DLD1 (cell line): ENCODE measurements around the gene MAPK1.
"Not testable (repeated sequence)": the region's sequence is repeated elsewhere in the genome, so short reads cannot be mapped to it uniquely, and the experiment has no call there.

Experiments
- in situ Hi-C: cut with HindIII; loops from 2 replicates; pipeline ENCODE4 v1.10.0; 2017; ENCODE audit warnings: low sequenced_read_pairs

Gene MAPK1

GRCh38 chr22:21849489-21849888 lies 18.0 kb downstream of the MAPK1 start:
- in situ Hi-C loops: no loop called here

GRCh38 chr22:21848057-21848456 lies 19.4 kb downstream of the MAPK1 start:
- in situ Hi-C loops: not testable (repeated sequence)

GRCh38 chr22:21845558-21846453 lies 21.6 kb downstream of the MAPK1 start:
- in situ Hi-C loops: no loop called here

DNA sequence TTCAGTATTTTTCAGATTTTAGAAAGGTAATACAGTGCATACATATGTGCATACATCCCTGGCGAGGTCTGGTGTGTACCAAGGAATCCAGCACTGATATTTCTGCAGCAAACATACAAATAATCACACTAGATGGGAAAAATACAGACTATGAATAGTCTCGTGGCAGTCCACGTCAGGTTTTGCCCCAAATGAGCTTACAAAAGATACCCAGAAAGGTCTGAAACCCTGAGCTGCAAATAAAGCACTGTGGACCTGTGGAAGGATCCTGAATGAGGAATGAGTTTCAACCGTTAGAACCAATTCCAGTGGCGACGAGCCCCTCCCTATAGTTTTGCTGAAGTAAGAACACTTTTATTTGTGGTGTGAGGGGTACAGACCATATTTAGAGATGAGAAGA lies 24.5 kb downstream of the MAPK1 start:
- in situ Hi-C loops: no loop called here

DNA sequence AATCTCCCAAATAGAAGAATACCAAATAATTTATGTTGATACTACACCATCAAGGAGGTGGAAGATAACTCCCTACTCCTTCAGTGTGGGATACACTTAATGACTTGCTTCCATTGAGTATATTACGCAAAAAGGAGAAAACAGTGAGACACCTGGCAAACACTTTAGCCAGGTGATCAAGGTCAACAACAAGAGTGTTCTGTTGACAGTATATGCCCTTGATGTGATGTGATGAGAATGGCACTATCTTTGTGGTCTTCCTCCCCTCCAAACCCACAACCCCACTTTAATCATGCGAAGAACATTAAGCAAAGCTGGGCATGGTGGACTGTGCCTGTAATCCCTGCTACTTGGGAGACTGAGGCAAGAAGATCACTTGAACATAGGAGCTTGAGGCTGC lies 26.0 kb downstream of the MAPK1 start:
- in situ Hi-C loops: no loop called here

DNA sequence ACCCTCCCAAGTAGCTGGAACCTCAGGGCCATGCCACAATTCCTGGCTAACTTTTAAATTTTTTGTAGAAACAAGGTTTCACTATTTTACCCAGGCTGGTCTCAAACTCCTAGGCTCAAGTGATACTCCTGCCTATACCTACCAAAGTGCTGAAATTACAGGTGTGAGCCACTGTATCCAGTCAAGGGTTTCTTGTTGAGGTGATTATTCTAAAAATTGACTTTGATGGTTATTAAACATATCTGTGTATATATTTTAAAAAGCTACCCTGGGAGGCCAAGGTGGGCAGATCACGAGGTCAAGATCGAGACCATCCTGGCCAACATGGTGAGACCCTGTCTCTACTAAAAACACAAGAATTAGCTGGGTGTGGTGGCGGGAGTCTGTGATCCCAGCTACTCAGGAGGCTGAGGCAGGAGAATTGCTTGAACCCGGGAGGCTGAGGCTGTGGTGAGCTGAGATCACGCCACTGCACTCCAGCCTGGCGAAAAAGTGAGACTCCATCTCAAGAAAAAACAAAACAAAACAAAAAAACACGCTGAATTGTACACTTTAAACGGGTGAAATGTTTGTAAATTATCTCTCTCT lies 27.1 kb downstream of the MAPK1 start:
- in situ Hi-C loops: no loop called here

DNA sequence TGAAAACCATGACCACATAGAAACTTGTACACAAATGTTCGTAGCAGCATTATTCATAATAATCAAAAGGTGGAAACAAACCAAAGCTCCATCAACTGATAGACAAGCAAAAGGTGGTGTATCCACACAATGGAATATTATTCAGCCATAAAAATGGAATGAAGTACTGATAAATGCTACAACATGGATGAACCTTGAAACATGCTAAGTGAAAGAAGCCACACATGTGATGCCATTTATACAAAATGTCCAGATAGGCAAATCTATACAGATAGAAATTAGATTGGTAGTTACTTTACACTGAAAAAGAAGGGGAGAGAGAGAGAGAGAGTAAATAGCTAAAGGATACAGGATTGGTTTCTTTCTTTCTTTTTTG lies 27.7 kb downstream of the MAPK1 start:
- in situ Hi-C loops: no loop called here

DNA sequence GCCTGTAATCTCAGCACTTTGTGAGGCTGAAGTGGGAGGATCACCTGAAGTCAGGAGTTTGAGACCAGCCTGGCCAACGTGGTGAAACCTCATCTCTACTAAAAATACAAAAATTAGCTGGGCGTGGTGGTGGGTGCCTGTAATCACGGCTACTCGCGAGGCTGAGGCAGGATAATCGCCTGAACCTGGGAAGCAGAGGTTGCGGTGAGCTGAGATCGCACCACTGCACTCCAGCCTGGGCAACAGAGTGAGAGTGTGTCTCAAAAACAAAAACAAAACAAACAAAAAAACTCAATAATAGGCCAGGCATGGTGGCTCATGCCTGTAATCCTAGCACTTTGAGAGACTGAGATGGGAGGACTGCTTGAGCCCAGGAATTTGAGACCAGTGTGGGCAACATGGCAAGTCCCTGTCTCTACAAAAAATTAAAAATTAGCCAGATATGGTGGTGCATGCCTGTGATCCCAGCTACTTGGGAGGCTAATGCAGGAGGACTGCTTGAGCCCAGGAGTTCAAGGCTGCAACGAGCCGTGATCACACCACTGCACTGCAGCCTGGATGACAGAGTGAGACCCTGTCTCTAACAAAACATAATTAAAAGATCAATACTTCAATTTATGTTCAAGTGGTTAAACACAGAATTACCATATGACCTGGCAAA lies 28.2 kb downstream of the MAPK1 start:
- in situ Hi-C loops: not testable (repeated sequence)

GRCh38 chr22:21837248-21837979 lies 30.0 kb downstream of the MAPK1 start:
- in situ Hi-C loops: no loop called here

- in situ Hi-C loops: not testable (repeated sequence)
Observed at GRCh38 chr22:21836486-21836885, 31.0 kb downstream of the MAPK1 start.

DNA sequence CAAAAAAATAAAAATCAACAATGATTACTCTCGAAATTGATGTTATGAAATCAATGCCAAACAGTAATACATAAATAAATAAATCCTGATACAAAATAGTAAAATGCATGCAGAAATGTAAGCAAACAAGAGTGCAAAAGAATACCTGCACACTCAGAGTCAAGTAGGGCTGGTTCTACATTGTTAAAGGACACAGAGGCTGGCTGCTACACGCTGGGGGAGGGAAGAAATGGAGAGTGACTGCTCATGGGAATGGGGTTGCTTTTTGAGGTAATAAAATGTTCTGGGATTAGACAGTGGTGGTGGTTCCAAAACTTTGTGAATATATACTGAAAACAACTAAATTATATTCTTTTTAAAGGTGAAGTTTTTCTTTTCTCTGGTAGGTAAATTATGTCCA lies 32.1 kb downstream of the MAPK1 start:
- in situ Hi-C loops: no loop called here

DNA sequence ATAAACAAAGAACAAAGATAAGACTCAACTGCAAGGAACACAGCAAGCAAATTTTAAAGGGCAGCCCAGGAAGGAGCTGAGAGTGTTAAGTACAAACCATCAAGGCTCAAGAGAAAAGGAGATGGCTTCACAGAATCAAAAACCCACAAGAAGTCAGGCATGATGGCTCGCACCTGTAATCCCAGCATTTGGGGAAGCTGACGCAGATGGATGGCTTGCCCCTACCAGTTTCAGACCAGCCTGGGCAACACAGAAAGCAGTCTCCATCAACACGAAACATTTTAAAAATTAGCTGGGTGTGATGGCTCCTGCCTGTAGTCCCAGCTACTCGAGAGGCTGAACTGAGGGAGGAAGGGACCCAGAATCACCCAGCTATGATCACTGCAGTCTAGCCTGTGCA lies 32.6 kb downstream of the MAPK1 start:
- in situ Hi-C loops: no loop called here

- in situ Hi-C loops: no loop called here
Observed at GRCh38 chr22:21832291-21833290, 34.9 kb downstream of the MAPK1 start.

- in situ Hi-C loops: no loop called here
Observed at GRCh38 chr22:21829523-21829922, 37.9 kb downstream of the MAPK1 start.

DNA sequence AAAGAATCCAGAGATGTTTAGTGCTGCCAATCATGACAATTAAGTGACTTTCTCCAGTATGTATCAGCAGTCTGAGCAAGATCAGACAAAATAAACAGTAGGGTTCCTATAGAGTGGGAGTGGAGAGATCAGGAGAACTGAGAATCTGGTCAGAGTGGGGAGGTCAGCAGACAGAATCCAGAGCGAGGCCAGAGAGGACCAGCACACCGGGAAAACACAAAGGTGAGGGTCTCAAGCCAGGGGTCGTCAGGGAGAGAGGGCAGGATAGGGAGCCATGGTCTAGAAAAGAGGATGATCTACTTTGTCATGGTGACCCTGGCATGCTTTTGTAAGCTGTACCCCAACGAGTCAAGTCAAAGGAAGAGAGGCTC lies 39.2 kb downstream of the MAPK1 start:
- in situ Hi-C loops: no loop called here

DNA sequence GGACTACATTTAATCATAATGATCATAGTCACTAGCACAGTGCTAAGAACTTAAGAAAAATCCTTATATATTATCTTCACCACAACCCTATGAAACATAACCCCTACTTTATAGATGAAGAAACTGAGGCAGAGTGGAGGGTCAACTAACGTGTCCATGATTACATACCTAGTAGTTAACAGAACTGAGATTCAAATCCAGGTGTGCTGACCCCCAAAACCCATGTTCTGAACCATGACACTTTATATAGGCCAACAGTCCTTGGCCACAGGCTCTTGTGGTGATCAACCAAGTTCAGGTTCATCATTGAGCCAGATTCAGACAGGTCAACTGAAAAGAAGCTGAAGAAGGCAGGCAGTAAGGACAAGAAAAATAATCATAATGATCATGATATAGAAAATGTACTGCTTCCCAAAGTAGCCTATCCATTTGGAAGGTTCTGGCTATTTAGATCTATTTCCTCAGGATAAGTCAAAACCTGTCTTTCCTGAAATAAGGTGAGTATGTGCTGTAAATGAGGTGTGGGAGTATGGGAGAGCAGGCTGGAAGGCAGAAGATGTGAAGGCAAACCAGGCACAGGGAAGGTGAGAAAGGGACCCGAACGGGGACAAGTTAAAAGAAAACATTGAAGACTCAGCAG lies 39.7 kb downstream of the MAPK1 start:
- in situ Hi-C loops: no loop called here

GRCh38 chr22:21826204-21826603 lies 41.2 kb downstream of the MAPK1 start:
- in situ Hi-C loops: no loop called here

DNA sequence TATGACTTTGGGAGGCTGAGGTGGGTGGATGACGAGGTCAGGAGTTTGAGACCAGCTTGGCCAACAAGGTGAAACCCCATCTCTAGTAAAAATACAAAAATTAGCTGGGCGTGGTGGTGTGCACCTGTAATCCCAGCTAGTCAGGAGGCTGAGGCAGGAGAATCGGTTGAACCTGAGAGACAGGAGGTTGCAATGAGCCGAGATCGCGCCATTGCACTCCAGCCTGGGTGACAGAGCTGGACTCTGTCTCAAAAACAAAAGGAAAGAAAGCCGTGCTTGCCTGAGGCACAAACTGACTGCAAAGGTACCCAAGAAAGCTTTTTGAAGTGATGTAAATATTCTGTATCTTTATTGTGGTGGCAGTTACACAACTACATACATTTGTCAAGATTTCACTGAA lies 42.5 kb downstream of the MAPK1 start:
- in situ Hi-C loops: loop anchor here (25.0 kb wide), 1 partner anchor 112 kb away; no protein-coding TSS in a partner anchor

- in situ Hi-C loops: loop anchor here (25.0 kb wide), 1 partner anchor 113 kb away; no protein-coding TSS in a partner anchor
Observed at GRCh38 chr22:21824445-21824912, 43.0 kb downstream of the MAPK1 start.
